Endothelial cell of umbilical vein (primary cell): ENCODE data around the gene IGFL3.

Source experiments
- EZH2 ChIP-seq: IDR thresholded peaks from 2 replicates; pipeline ENCODE4 v1.6.1; 2012; ENCODE audit warnings: borderline replicate concordance, low read depth, mild to moderate bottlenecking, moderate library complexity, low read length, inconsistent platforms; ENCODE audit not compliant: severe bottlenecking
- FOS ChIP-seq: IDR thresholded peaks from 2 replicates; pipeline ENCODE4 v1.6.1; 2011; ENCODE audit warnings: mild to moderate bottlenecking, low read length, moderate library complexity, borderline replicate concordance; ENCODE audit not compliant: insufficient read depth
- GATA2 ChIP-seq: IDR thresholded peaks from 2 replicates; pipeline ENCODE4 v1.7.0; 2011; ENCODE audit warnings: low read depth, mild to moderate bottlenecking, moderate library complexity, mixed read lengths, low read length; ENCODE audit not compliant: insufficient read length, insufficient read depth
- JUN ChIP-seq: IDR thresholded peaks from 2 replicates; pipeline ENCODE4 v1.6.1; 2011; ENCODE audit warnings: borderline replicate concordance, low read depth; ENCODE audit not compliant: insufficient read length, insufficient read depth
- MYC ChIP-seq: IDR thresholded peaks from one replicate; pipeline ENCODE4 v1.6.1; 2011; ENCODE audit warnings: mild to moderate bottlenecking, low read depth, low read length
- POLR2A ChIP-seq: IDR thresholded peaks from 2 replicates; pipeline ENCODE4 v1.6.1; 2012; ENCODE audit warnings: low read depth, mild to moderate bottlenecking, control low read depth, low read length
- POLR2AphosphoS5 ChIP-seq: IDR thresholded peaks from 2 replicates; pipeline ENCODE4 v1.6.1; 2012; ENCODE audit warnings: low read depth, mild to moderate bottlenecking, control low read depth, low read length, moderate library complexity; ENCODE audit not compliant: insufficient read depth
- TF ChIP-seq, protein P1 (sequence below): IDR thresholded peaks from 2 replicates; pipeline ENCODE4 v1.6.1; 2011; ENCODE audit not compliant: insufficient read depth, insufficient read length
- TF ChIP-seq, protein P2 (sequence below), 2 donors: IDR thresholded peaks; 1 replicate in 1 of 2; 2 replicates in 1 of 2; pipeline ENCODE4 v1.5.1; 2011; ENCODE audit warnings: low read length in 2 of 2, mild to moderate bottlenecking in 2 of 2, moderate library complexity in 2 of 2, control low read depth in 1 of 2, inconsistent platforms in 1 of 2, low read depth in 1 of 2; ENCODE audit not compliant: insufficient read depth in 1 of 2; ENCODE audit errors: extremely low read depth in 1 of 2

DNA sequence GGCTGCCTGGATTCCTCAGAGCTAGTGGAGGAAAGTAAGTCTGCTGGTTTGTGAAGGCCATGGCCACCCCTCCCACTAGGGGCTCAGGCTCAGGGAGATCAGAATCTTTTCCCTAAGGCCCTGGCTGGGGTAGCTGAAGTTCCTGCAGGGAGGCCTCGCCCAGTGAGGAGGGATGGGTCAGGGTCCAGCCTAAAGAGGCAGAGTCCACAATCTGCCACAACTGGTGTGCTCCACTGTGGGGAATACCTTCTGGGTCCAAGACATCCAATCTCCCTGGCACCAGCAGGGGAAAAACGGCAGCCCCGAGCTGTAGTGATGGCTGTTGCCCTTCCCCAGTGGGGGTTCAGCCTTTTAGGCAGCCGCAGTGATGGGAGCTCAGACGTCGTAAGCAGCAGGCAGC is 23.2 kb downstream of the IGFL3 start:
- TF ChIP-seq, protein P1, sequence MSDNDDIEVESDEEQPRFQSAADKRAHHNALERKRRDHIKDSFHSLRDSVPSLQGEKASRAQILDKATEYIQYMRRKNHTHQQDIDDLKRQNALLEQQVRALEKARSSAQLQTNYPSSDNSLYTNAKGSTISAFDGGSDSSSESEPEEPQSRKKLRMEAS: no peak
- TF ChIP-seq, protein P2, sequence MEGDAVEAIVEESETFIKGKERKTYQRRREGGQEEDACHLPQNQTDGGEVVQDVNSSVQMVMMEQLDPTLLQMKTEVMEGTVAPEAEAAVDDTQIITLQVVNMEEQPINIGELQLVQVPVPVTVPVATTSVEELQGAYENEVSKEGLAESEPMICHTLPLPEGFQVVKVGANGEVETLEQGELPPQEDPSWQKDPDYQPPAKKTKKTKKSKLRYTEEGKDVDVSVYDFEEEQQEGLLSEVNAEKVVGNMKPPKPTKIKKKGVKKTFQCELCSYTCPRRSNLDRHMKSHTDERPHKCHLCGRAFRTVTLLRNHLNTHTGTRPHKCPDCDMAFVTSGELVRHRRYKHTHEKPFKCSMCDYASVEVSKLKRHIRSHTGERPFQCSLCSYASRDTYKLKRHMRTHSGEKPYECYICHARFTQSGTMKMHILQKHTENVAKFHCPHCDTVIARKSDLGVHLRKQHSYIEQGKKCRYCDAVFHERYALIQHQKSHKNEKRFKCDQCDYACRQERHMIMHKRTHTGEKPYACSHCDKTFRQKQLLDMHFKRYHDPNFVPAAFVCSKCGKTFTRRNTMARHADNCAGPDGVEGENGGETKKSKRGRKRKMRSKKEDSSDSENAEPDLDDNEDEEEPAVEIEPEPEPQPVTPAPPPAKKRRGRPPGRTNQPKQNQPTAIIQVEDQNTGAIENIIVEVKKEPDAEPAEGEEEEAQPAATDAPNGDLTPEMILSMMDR (IDR thresholded peaks at IDR 0.05; ENCODE audit: extremely low read depth in 1 of 2, insufficient read depth in 1 of 2, low read depth in 1 of 2, low read length in 2 of 2): no peak
- TF ChIP-seq POLR2AphosphoS5: no peak
- TF ChIP-seq GATA2: no peak
- TF ChIP-seq EZH2: no peak
- no peak for TF ChIP-seq JUN
- no peak for TF ChIP-seq POLR2A
- TF ChIP-seq FOS: no peak
- TF ChIP-seq MYC: no peak
